Pancreas (tissue), 10 donors: ENCODE measurements around the gene RXFP4. TPM values are rescaled to one million over a fixed set of nuclear protein-coding genes. Genes with fewer than 3 reads are reported as not detected.
"Not testable (repeated sequence)": the region's sequence is repeated elsewhere in the genome, so short reads cannot be mapped to it uniquely, and the experiment has no call there.

ENCODE experiments used
- ATAC-seq, 4 donors: fragments of 200-7000 bp; cut with Tn5 transposase; one replicate each; pipeline versions ENCODE4 v1.8.0 to v1.9.1; 2020; ENCODE audit warnings: mild to moderate bottlenecking in 4 of 4, moderate library complexity in 4 of 4
- DNase-seq, 6 donors: peaks; one replicate each; pipeline ENCODE4 v3.0.0-alpha.2; 2020
- FAIRE-seq: peaks from 2 replicates; lab custom pipeline; 2012; peaks lifted over from hg19 to GRCh38; lab: Jason Lieb, UNC
- H3K27ac ChIP-seq, 4 donors: fragments of 200-600 bp; sonication (generic); 1 replicate in 3 of 4; 2 replicates in 1 of 4; pipeline versions ENCODE4 v1.5.0 to v1.8.0; 2020
- H3K27me3 ChIP-seq, 4 donors: fragments of 200-600 bp; one replicate each; pipeline ENCODE4 v1.8.0; 2021
- H3K36me3 ChIP-seq, 3 donors: fragments of 200-600 bp; sonication (generic) in 1 of 3; one replicate each; pipeline versions ENCODE4 v1.5.0 to v1.8.0; 2020 to 2021
- H3K4me1 ChIP-seq, 3 donors: fragments of 200-600 bp; one replicate each; pipeline ENCODE4 v1.8.0; 2021
- H3K4me3 ChIP-seq, 4 donors: fragments of 200-600 bp; sonication (generic) in 2 of 4; one replicate each; pipeline versions ENCODE4 v1.5.0 to v1.8.0; 2020 to 2021
- H3K9me3 ChIP-seq, 4 donors: fragments of 200-600 bp; one replicate each; pipeline ENCODE4 v1.8.0; 2021
- WGBS, 2 donors: extraction: QIAGEN DNeasy Blood & Tissue Kit; methylation state at CpG; one replicate each; pipeline ENCODE4 v1.1.7; 2013; 5-methylcytosine and 5-hydroxymethylcytosine counted together
- intact Hi-C, 3 donors: fragments of 100-400 bp; cut with DNase I; formaldehyde crosslinking; loops; one replicate each; pipeline versions ENCODE4 v1.11.1 to v1.14.2; 2022
- polyA plus RNA-seq, 2 donors: library from polyadenylated mRNA; stranded (reverse); fragments of 200-250 nt; gene quantifications; one replicate each; pipeline ENCODE4 v1.2.3, GENCODE V29; 2013
- total RNA-seq, 6 donors: library from RNA; stranded (reverse); fragmentation: NEBNext Ultra II Directional in 4 of 6; extraction: Animal tissue kit (Norgen Biotek cat#: 25700) in 4 of 6; gene quantifications; one replicate each; pipeline versions ENCODE4 v1.2.1 to v1.2.4, GENCODE V29; 2021 to 2023
- TF ChIP-seq, protein P1 (sequence below), 4 donors: fragments of 200-600 bp; sonication (generic) in 3 of 4; IDR thresholded peaks; one replicate each; pipeline versions ENCODE4 v1.5.0 to v1.8.0; 2021; ENCODE audit warnings: antibody characterized with exemption in 4 of 4
- donor health status: healthy with polysubstance abuse.
- donor health status: DM: no; HTN: no; CAD: no; lungs with moderate emphysema.
- donor health status: DM: no; HTN: no; CAD: no.
- donor health status: control.
- donor health status: control.
- donor health status: Bipolar disorder and iron deficiency.
- donor health status: DM: yes; HTN: yes; CAD: no.
- donor health status: DM: no; HTN: no; CAD: no.
- donor health status: DM: no; HTN: no; CAD: no.
- donor health status: DM: yes; HTN: yes; CAD: no.

The RXFP4 gene
- total and polyA plus RNA-seq, 8 donors, result 0.12 to 0.19 TPM; not detected in 6

DNA sequence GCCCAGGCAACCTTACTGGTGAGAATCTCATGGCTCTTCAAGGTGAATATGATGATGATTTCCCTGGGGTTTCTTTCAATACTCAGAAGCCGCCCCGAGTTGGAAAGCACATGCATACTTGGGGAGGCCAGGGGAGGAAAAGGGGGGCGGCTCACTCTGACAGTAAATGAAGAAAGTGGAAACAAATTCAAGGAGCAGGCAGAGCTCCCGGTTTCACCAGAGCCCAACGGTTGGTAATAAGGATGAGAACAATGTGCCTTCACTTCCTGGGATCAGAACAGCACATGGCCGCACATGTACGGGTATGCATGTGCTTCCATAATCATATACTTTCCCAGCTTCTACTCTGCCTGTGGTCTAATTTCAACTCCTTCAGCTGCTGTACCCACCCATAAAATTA is 40.7 kb downstream of the RXFP4 start:
- intact Hi-C loops, result loop anchor here in 2 of 3 donors (5.0 kb wide), 2 partner anchors 40 to 45 kb away; partner anchors contain the start of gene RXFP4 (in 1 of the 2)
- no peaks in the 10 kb centered on the region for H3K36me3 ChIP-seq
- DNase-seq (no peak), FAIRE-seq (no peak), ATAC-seq (no peak)
- TF ChIP-seq, protein P1, sequence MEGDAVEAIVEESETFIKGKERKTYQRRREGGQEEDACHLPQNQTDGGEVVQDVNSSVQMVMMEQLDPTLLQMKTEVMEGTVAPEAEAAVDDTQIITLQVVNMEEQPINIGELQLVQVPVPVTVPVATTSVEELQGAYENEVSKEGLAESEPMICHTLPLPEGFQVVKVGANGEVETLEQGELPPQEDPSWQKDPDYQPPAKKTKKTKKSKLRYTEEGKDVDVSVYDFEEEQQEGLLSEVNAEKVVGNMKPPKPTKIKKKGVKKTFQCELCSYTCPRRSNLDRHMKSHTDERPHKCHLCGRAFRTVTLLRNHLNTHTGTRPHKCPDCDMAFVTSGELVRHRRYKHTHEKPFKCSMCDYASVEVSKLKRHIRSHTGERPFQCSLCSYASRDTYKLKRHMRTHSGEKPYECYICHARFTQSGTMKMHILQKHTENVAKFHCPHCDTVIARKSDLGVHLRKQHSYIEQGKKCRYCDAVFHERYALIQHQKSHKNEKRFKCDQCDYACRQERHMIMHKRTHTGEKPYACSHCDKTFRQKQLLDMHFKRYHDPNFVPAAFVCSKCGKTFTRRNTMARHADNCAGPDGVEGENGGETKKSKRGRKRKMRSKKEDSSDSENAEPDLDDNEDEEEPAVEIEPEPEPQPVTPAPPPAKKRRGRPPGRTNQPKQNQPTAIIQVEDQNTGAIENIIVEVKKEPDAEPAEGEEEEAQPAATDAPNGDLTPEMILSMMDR (IDR thresholded peaks at IDR 0.05), result no peak
- peaks cover 0 to 10% (median 0%) of the 10 kb centered on the region in 3 donors for H3K4me1 ChIP-seq
- H3K27ac ChIP-seq, result no peak overlapping the region
- H3K9me3 ChIP-seq, result no peaks in the 10 kb centered on the region
- 74 to 79% methylated on average over 7 of the region's 7 CpGs for WGBS, 2 donors
- H3K27me3 ChIP-seq, result no peaks in the 10 kb centered on the region
- H3K4me3 ChIP-seq, result no peak overlapping the region

DNA sequence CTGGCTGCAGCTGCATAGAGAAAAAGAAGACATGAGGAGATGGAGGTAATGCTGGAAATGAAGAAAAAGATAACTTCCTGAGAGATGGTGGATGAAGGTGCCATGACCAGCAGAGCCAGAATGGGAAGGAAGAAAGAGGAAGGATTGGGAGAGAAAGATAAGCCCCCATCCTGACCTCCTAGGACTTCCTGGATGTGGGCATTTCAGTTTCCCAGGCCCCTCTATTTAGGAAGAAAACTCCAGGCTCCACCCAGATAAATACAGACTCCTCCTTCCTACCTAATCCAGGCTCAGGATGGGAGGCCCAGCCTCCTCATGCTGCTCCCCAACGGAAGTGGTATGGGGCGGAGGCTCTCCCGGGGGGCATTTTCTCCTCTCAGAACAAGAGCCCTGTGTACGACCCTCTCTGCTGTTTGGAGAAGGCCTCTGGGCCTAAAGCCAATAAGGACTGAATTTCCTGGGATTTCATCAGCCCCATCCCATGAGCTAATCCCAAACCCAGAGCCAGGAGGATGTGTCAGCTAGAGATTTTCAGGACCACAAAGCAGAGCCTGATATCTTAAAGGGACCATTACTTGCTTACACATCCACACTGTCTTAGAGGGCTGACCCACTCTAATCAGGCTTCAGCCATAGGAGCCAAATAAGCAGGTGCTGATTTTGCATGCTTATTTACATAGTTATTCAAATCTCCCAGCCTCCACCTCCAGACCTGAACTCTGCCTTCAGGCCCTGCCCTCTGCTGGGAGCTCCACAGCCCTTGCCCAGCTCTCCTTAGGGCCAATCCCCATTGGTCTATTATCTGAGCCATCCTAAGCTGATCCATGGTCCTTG is 42.0 kb downstream of the RXFP4 start:
- Histone ChIP-seq H3K27me3 (no peaks in the 10 kb centered on the region), H3K27ac (no peak overlapping the region), H3K36me3 (no peaks in the 10 kb centered on the region), H3K4me3 (no peak overlapping the region), H3K4me1 (peaks cover 0 to 10% (median 0%) of the 10 kb centered on the region in 3 donors), H3K9me3 (no peaks in the 10 kb centered on the region)
- 54 to 64% methylated on average over 4 of the region's 4 CpGs for WGBS, 2 donors
- FAIRE-seq (no peak), DNase-seq (peak in 1 of 6 donors; percentile 73), ATAC-seq (peak; percentile 24 to 42 (median 24))
- TF ChIP-seq, protein P1 (IDR thresholded peaks at IDR 0.05), result no peak
- intact Hi-C loops, result loop anchor here in 2 of 3 donors (5.0 kb wide), 2 partner anchors 41 to 46 kb away; partner anchors contain the start of gene RXFP4 (in 1 of the 2)

DNA sequence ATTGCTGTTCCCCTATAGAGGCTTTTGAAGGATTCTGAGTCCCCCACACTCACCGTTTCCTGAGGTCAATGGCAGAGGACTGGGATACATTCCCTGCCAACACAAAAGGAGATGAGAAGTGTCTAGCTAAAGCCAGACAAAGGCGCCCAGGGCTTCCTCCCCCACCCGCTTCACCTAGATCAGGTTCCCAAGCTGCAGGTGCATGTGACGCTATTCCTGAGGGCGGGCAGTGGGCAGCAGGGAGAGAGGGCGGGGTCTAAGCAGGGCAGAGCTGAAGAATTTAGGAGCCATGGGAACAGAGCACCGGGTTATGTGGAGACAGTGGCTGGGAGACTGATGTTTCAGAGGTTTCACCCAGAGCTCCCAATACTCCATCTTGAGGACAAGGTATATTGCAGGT is 42.9 kb downstream of the RXFP4 start:
- intact Hi-C loops, result loop anchor here in 2 of 3 donors (5.0 kb wide), 2 partner anchors 42 to 47 kb away; partner anchors contain the start of gene RXFP4 (in 1 of the 2)
- DNase-seq (peak in 2 of 6 donors; percentile 52 to 70), FAIRE-seq (no peak), ATAC-seq (peak in 3 of 4 donors; percentile 54 to 76 (median 63))
- TF ChIP-seq, protein P1 (IDR thresholded peaks at IDR 0.05), result no peak
- Histone ChIP-seq H3K36me3 (no peaks in the 10 kb centered on the region), H3K4me1 (peaks cover 0 to 10% (median 0%) of the 10 kb centered on the region in 3 donors), H3K9me3 (no peaks in the 10 kb centered on the region), H3K4me3 (no peak overlapping the region), H3K27ac (no peak overlapping the region), H3K27me3 (no peaks in the 10 kb centered on the region)
- 54 to 55% methylated on average over 7 of the region's 7 CpGs for WGBS, 2 donors

DNA sequence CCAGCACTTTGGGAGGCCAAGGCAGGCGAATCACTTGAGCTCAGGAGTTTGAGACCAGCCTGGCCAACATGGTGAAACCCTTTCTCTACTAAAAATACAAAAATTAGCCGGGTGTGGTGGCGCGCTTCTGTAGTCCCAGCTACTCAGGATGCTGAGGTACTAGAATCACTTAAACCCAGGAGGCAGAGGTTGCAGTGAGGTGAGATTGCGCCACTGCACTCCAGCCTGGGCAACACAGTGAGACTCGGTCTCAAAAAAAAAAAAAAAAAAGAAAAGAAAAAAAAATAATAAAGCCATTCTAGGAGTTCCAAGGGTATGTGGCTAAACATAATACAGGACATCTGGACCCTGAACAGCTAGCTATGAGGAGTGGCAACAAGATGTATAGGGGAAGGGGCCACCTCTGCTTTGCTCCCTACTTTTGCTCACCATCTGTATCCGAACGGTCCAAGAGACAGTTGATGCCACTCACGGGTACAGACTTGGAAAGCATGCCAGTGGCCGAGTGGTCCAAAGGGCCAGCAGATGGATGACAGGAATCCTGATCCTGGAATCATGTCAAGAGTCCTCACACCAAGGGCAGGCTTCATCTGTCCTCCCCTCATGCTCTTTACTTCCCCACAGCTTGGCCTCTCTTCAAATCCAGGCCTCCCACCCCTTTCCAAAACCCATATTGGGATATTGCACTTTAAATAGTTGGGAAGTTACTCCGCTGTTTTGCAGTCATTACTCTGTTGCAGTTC is 43.6 kb downstream of the RXFP4 start:
- FAIRE-seq, H3K27ac ChIP-seq, H3K27me3 ChIP-seq, H3K9me3 ChIP-seq, H3K4me3 ChIP-seq, H3K4me1 ChIP-seq, H3K36me3 ChIP-seq, DNase-seq, ATAC-seq: not testable (repeated sequence)
- intact Hi-C loops, result loop anchor here in 2 of 3 donors (5.0 kb wide), 2 partner anchors 43 to 48 kb away; partner anchors contain the start of gene RXFP4 (in 1 of the 2)
- 84 to 89% methylated on average over 11 of the region's 11 CpGs for WGBS, 2 donors
